Suppressor macrophage treated with lipopolysaccharide for 4 hours (primary cell): ENCODE data around the gene CHST13.

Experiments used
- DNase-seq: peaks from one replicate; pipeline ENCODE4 v3.0.0-alpha.2; 2020

The CHST13 gene

GRCh38 chr3:126523745-126524428 lies at the start of gene CHST13:
Gene CHST13 (plus strand): TSS chr3:126524155. CDS start chr3:126524333, 178 bp downstream.
- DNase-seq: peak; percentile 70

- DNase-seq: peak; percentile 53
These were observed 49.2 kb upstream of the CHST13 start for GRCh38 chr3:126474498-126475412.

GRCh38 chr3:126475413-126476114 lies 48.4 kb upstream of the CHST13 start, which contains the start of gene ZXDC:
Gene ZXDC (minus strand): TSS chr3:126475891. CDS start chr3:126475865, 26 bp downstream.
- DNase-seq: peak; percentile 99

- DNase-seq: no peak
These were observed 47.5 kb upstream of the CHST13 start for GRCh38 chr3:126476166-126477060.

- no peak for DNase-seq
These were observed 46.9 kb upstream of the CHST13 start for GRCh38 chr3:126477061-126477380.

GRCh38 chr3:126478581-126479310 lies 45.2 kb upstream of the CHST13 start:
- no peak for DNase-seq

- no peak for DNase-seq
These were observed 44.3 kb upstream of the CHST13 start for GRCh38 chr3:126479642-126480041.

- DNase-seq: no peak
These were observed 43.7 kb upstream of the CHST13 start for GRCh38 chr3:126480206-126480605.

- no peak for DNase-seq
These were observed 43.1 kb upstream of the CHST13 start for GRCh38 chr3:126480861-126481260.

- DNase-seq: no peak
These were observed 42.0 kb upstream of the CHST13 start for GRCh38 chr3:126481808-126482502.

- DNase-seq: no peak
These were observed 41.3 kb upstream of the CHST13 start for GRCh38 chr3:126482503-126483255.

GRCh38 chr3:126483321-126483761 lies 40.6 kb upstream of the CHST13 start:
- DNase-seq: no peak

GRCh38 chr3:126484148-126484547 lies 39.8 kb upstream of the CHST13 start:
- DNase-seq: no peak

- DNase-seq: no peak
These were observed 39.3 kb upstream of the CHST13 start for GRCh38 chr3:126484662-126485061.

GRCh38 chr3:126485176-126485897 lies 38.6 kb upstream of the CHST13 start:
- no peak for DNase-seq

GRCh38 chr3:126485956-126486355 lies 38.0 kb upstream of the CHST13 start:
- DNase-seq: no peak

GRCh38 chr3:126486360-126486847 lies 37.6 kb upstream of the CHST13 start:
- DNase-seq: no peak

- no peak for DNase-seq
These were observed 36.7 kb upstream of the CHST13 start for GRCh38 chr3:126487151-126487771.

- DNase-seq: no peak
These were observed 35.8 kb upstream of the CHST13 start for GRCh38 chr3:126488185-126488584.
